ENCODE data around the gene GGCT.

GGCT gene

GRCh38 chr7:30505174-30505697, 607 bp upstream of the GGCT start:
- TF ChIP-seq GATA2 (IDR thresholded peaks at IDR 0.05; ENCODE audit: low read depth, low read length), result no peak
- TF ChIP-seq GATA3 (IDR thresholded peaks at IDR 0.05; ENCODE audit: low read depth, low read length), result no peak

GRCh38 chr7:30503274-30504212, 1.1 kb downstream of the GGCT start:
- TF ChIP-seq GATA2 (IDR thresholded peaks at IDR 0.05; ENCODE audit: low read depth, low read length), result no peak
- no peak for TF ChIP-seq GATA3 (IDR thresholded peaks at IDR 0.05; ENCODE audit: low read depth, low read length)

- TF ChIP-seq GATA2 (IDR thresholded peaks at IDR 0.05; ENCODE audit: low read depth, low read length) (no peak), GATA3 (IDR thresholded peaks at IDR 0.05; ENCODE audit: low read depth, low read length) (no peak)
Observed at GRCh38 chr7:30502470-30503251, 2.0 kb downstream of the GGCT start.

GRCh38 chr7:30501264-30501663, 3.4 kb downstream of the GGCT start:
- TF ChIP-seq GATA2 (IDR thresholded peaks at IDR 0.05; ENCODE audit: low read depth, low read length) (no peak), GATA3 (IDR thresholded peaks at IDR 0.05; ENCODE audit: low read depth, low read length) (no peak)

- TF ChIP-seq GATA2 (IDR thresholded peaks at IDR 0.05; ENCODE audit: low read depth, low read length) (no peak), GATA3 (IDR thresholded peaks at IDR 0.05; ENCODE audit: low read depth, low read length) (no peak)
Observed at GRCh38 chr7:30493228-30493627, 11.4 kb downstream of the GGCT start.

DNA sequence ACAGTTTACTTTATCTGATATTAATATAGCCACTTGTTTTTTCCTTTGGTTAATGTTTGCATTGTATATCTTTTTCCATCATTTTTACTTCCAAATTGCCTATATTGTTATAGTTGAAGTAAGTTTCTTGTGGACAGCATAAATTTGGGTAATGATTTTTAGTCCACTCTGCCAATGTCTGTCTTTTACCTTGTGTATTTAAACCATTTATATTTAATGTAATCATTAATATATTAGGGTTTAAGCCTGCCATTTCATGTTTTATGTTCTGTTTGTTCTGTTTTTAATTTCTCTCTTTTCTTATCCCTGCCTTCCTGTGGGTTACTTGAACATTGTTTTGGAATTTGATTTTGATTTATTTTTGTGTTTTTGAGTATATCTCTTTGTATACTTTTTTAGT, 13.2 kb downstream of the GGCT start:
- TF ChIP-seq GATA2 (IDR thresholded peaks at IDR 0.05; ENCODE audit: low read depth, low read length), result no peak
- TF ChIP-seq GATA3 (IDR thresholded peaks at IDR 0.05; ENCODE audit: low read depth, low read length), result no peak

GRCh38 chr7:30487371-30487770, 17.3 kb downstream of the GGCT start:
- TF ChIP-seq GATA3 (IDR thresholded peaks at IDR 0.05; ENCODE audit: low read depth, low read length) (no peak), GATA2 (IDR thresholded peaks at IDR 0.05; ENCODE audit: low read depth, low read length) (no peak)

- no peak for TF ChIP-seq GATA2 (IDR thresholded peaks at IDR 0.05; ENCODE audit: low read depth, low read length)
- TF ChIP-seq GATA3 (IDR thresholded peaks at IDR 0.05; ENCODE audit: low read depth, low read length), result no peak
Observed at GRCh38 chr7:30485667-30486066, 19.0 kb downstream of the GGCT start.

DNA sequence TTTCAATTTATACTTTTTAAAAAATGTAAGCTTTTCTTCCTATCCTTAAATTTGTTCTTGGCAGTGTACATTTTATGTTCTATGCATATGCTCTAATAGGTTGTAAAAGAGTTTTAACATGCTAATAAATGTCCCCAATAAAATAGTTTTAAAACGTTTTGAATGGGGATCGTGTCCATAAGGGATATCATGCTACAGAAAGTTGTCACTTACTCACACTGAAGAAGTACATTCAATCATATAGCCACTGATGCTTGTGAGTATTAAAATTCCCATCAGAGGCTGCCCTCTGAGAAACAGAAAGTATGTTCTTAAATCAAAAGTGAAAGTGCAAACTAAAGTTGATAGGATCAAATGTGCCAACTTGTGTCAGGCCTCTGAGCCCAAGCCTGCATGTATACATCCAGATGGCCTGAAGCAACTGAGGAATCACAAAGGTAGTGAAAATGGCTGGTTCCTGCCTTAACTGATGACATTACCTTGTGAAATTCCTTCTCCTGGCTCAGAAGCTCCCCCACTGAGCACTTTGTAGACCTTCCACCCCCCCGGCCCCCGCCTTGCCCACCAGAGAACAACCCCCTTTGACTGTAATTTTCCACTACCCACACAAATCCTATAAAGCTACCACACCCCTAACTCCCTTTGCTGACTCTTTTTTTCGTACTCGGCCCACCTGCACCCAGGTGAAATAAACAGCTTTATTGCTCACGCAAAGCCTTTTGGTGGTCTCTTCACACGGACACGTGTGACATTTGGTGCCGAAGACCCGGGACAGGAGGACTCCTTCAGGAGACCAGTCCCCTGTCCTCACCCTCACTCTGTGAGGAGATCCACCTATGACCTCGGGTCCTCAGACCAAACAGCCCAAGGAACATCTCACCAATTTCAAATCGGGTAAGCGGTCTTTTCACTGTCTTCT, 25.2 kb downstream of the GGCT start:
- TF ChIP-seq GATA2 (IDR thresholded peaks at IDR 0.05; ENCODE audit: low read depth, low read length), result no peak
- TF ChIP-seq GATA3 (IDR thresholded peaks at IDR 0.05; ENCODE audit: low read depth, low read length), result no peak

- TF ChIP-seq GATA2 (IDR thresholded peaks at IDR 0.05; ENCODE audit: low read depth, low read length), result no peak
- no peak for TF ChIP-seq GATA3 (IDR thresholded peaks at IDR 0.05; ENCODE audit: low read depth, low read length)
Observed at GRCh38 chr7:30478349-30479201, 26.1 kb downstream of the GGCT start, which contains the start of gene NOD1. TSS of gene NOD1 (minus strand) at chr7:30478784. CDS start at chr7:30456921, 21,863 bp downstream.

DNA sequence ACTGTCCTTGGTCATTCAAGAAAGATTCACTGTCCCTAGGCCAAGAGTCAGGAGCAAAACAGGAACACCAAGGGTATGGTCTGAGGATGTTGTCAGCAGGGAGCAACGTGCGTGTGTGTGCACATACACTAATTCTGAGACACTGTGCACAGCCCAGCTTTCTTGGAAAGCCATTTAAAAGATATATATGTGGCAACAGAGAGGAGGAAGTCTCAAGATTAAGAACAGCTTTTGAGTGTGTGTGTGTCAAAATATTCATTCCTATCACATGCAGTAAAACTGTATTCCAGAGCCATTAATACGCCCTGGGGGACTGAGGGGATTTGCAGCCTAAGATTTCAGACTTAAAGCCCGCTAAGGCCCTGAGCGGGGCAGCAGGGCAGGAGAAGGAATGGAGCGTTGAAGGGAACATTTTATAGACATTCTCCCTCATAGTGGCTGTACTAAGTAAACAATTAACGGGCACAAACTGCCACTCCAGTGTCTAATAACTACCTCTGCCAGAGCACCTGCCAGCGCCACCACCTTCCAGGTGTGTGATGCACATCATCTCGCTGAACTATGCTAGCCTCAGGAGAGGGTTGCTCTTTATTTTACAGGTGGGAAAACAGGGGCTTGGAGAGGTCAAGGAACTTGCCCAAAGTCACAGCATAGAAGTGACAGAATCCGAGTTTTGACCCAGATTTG, 28.0 kb downstream of the GGCT start:
- TF ChIP-seq GATA3 (IDR thresholded peaks at IDR 0.05; ENCODE audit: low read depth, low read length) (no peak), GATA2 (IDR thresholded peaks at IDR 0.05; ENCODE audit: low read depth, low read length) (no peak)

GRCh38 chr7:30475580-30475979, 29.0 kb downstream of the GGCT start:
- TF ChIP-seq GATA2 (IDR thresholded peaks at IDR 0.05; ENCODE audit: low read depth, low read length), result no peak
- TF ChIP-seq GATA3 (IDR thresholded peaks at IDR 0.05; ENCODE audit: low read depth, low read length), result no peak

All from SH-SY5Y (cell line).